Hematopoietic multipotent progenitor cell treated with erythropoietin and hydrocortisone succinate and interleukin-3 and kit ligand, for 8 days (in vitro differentiated cells): ENCODE data around the gene AVP.

Experiments used
- DNase-seq: peaks from one replicate; pipeline ENCODE4 v3.0.0-alpha.2; 2015

AVP gene

DNA sequence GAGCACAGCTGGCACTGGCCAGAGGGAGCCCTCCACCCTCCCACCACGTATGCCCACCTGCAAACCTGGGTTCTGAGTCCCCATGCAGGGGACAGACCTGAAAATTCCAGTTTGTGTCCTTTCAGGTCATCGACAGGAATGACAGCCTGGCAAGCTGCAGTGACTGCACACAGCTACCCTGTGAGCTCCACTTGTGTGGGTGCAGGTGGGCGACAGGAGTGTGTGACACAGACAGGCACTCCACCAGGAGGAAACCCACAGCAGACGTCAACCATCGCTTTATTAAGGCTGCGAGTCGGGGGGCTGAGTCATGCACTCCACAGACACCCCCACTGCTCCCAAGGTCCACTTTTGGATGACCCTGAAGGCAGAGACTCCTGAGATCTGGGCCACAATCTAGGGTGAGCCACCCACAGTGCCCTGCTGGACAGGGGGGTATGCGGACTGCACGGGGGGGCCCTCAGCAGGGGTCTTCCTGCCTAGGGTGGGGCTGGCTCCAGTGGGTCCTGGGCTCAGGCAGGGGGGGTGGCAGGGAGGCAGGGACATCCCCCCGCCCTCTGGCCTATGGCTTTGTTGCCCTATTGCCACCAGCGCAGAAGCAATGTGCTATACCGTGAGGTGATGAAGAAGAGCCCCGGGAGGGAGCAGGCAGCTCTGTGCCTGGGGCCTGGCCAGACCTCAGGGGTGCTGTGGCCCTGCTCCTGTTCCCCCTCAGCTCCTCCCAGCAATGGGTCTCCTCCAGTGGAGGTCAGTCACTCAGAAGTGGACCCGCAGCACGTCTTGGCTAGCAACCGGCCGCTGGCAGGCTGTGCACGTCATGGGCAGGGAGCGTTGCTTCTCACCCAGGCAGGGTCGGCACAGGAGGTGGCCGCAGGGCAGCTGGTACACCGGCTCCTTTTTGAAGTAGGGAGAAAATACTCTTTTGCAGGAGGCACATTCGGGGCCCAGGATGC is 25.1 kb upstream of the AVP start:
- no peak for DNase-seq

DNA sequence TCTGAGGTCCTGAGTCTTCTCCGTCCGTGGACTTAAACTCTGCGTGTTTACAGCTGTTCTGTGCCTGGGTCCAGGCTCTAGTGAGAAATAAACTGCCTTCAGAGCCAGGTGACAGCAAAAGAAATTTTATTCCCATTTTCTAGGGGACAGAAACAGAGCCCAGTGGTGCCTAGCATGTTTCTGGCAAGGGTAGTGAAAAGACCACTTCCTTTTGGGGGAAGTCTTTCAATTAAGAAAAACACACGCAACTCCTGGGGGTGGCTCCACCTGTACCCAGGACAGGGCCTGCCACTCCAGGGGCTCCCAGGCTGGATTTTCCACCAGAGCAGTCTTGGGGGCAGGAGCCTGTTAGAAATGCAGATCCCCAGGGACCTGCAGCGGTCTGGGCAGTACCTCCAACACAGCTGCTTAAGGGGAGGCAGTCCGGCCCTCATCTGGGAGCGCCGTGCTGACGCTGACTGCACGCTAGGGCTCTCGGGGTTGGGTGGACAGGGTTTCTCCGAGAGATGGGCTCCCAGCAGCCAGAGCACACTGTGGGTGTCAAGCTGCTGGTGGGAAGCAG is 23.0 kb upstream of the AVP start:
- no peak for DNase-seq

DNA sequence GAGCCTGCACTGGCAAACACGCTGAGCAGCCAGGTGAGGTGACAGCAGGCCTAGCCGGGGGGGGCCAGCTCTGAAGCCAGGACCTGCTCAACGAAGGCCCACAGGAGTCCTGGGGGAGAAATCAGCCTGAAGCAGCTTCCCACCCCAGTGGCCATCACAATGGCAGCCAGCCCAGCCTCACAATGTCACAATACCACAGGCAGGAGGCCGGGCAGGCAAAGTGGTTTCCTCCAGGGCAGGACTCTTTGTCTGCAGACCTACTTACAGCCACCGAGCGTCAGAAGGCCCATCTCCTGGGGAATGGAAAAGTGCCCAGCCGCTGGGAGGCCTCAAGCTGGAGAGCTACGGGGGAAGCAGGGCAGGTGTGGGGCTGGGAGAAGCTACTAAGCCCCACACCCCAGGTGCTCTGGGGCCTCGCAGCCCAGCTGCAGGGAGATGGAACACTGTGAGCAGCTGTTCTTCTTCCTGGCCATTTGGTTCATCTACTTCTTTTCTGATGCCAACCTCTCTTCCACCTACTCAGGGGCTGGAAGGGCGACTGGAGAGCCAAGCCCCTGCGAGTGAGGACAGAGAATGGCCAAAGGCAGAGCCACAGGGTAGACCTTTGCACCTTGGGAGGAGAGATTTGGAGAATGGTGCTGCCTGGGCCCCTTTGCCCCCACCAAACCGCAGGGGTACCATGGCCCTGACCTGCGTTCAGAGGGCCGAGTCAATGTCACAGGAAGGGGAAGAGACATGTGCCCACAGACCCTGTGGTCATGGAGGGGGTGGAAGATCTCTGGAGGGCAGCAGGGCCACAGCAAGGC is 22.3 kb upstream of the AVP start:
- no peak for DNase-seq

DNA sequence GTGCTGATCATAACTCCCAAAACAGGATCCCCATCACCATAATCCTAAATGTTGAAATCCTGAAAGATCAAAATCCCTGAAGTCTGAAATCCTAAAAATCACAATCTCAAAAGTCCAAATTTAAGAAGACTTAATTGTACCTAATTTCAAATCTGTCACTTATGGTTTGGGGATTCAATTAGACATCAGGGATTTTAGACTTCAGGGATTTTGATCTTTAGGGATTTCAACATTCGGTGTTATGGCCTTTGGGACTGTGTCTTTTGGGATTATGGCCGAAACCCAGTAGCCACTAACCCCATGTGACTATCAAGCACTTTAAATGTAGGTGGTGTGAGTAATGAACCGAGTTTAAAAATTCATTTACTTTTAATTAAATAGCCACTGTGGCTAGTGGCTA is 21.7 kb upstream of the AVP start:
- no peak for DNase-seq

DNA sequence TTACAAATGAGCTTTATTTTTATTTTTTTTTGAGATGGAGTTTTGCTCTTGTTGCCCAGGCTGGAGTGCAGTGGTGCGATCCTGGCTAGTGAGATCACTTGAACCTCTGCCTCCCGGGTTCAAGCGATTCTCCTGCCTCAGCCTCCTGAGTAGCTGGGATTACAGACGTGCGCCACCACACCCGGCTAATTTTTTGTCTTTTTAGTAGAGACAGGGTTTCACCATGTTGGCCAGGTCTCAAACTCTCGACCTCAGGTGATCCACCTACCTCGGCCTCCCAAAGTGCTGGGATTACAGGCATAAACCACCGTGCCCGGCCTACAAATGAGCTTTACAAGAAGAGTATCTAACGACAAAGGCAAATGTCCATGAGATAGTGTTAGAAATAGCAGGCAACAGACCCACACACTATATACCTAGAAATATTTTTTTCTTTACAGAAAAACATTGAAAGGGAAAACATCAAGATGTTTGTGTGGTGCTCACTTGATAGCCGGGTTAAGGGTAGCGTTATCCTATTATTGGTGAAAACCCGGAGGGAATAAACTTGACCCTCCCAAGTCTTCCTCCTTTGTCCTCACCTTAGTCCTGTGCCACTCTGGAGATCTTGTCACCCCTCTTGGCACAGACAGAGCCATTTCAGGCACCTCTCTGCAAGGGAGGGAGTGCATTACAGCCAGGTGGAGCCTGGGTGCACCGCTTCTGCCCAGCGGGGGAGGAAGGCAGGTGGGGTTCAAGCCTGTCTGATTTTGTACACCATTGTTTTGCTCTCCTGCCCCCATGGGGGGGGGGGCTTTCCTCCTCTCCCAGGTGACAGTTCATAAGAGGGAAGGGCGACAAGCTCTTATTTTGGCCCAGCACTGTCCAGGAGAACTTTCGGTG is 21.0 kb upstream of the AVP start:
- DNase-seq = no peak

DNA sequence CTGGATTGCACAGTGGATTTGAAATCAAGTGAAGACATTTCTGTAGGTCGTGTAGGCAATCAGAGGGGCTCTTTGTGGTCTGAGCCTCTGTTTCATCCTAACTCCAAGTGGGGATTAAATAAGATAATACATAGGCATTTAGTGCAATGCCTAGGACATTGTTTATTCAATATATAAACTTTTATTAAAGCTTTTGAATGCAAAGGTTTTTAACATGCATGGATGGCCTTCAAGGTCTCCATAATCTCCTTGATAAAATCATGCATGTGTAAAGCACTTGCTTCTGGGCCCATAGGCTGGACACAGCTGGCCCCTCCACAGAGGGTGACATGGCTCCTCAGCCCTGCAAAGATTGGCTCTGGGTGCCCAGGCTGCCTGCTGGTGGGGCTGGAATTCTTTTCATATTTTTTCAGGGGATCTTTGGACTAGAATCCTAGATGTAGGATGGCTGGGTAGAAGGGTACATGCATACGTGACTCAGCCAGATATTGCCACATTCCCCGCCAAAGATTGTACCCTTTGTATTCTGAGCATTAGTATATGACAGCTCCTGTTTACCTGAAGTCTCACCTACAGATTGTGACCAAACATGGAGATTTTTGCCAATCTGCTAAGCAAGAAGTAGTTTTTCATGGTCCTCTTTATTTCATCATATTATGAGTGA is 19.0 kb upstream of the AVP start:
- no peak for DNase-seq

DNA sequence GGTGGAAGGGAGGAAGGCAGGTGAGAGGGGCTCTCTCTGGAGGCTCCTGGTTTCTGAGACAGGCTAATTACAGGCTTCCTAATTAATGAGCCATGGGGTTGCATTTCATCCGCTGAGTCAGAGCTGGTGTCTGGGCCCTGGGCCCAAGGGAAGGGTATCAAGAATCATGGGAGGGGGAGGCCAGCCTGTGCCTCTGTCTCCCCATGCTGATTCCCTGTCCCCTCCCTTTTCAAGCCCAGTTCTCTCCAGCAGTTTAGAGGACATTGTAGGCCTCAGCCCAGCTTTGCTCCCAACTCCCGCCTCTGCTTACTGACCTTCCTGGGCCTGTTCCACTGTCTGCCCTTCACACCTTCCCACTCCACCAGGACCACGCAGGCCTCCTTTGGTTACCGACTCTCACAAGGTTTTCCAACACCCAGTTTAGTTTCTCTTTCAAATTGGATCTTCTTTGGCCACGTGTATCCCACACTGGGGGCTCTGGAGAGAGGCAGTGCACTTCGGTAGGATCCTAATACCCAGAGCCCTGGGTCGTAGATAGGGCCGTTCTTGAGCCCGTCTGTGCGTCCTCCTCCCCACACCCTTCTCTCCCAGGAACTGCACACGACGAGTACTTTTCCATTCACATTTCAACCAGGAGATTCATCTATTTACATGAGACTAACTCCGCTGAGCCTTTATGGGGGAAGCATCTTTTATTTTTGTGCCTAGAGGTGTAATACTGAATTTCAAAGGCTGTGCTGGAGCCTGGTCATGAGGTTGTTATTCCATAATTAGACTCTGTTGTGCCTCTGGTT is 18.2 kb upstream of the AVP start:
- DNase-seq = no peak

DNA sequence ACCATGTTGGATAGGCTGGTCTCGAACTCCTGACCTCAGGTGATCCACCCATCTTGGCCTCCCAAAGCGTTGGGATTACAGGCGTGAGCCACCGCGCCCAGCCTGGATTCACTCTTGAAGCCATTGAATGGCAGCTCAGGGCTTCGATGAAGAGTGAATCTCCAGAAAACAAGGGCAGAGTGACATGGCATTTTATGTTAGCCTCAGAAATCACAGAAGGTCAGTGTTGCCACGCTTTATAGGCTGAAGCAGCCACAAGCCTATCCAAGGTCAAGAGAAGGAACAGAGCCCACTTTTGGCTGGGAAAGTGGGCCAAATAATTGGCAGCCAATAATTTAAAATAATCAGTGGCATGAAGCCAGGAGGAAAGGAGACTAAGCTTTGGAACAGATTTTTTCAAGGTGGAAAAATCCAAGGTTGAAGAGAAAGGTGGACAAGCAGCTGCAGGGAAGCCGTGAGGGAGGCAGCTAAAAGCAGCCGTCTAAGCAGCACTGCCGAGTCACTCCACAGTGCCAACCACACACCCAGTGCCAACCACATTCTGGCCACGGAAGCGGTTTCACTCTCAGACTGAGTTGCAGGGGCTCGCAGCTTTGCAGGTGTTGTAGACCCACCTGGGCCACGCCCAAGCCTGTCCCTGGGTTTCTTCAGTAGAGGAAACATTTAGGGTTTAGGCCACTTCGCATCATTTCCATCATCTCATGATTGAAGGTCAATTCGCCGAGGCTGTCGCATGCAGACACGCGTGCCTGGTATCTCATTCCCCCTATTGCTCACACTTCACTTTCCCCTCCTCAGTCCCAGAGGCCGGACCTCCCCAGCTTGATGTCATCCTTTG is 17.4 kb upstream of the AVP start:
- peak; percentile 24 for DNase-seq

DNA sequence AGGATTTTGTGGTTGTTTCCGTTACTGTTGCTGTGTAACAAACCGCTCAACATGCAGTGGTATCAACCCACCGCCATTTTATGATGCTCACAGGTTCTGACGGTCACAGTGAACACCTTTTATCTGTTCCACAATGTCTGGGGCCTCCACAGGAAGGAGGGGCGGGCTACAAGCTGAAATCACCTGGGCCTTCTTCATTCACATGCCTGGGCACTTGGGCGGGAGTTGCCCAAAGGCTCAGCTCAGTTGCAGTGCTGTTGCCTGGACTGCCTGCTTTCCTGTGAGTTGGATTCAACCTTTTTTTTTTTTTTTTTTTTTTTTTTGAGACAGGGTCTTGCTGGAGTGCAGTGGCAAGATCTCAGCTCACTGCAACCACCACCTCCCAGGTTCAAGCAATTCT is 16.7 kb upstream of the AVP start:
- DNase-seq = no peak

DNA sequence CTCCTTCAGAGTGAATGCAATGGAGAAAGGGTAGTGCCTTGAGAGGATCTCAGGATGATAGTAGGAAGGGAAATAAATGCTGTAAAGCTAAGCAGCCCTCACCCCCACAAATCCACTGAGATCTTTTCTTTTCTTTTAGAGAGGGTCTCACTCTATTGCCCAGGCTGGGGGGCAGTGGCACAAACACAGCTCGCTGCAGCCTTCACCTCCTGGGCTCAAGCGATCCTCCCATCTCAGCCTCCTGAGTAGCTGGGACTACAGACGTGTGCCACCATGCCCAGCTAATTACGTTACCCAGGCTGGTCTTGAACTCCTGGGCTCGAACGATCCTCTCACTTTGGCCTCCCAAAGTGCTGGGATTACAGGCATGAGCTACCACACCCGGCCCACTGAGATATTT is 16.0 kb upstream of the AVP start:
- no peak for DNase-seq

DNA sequence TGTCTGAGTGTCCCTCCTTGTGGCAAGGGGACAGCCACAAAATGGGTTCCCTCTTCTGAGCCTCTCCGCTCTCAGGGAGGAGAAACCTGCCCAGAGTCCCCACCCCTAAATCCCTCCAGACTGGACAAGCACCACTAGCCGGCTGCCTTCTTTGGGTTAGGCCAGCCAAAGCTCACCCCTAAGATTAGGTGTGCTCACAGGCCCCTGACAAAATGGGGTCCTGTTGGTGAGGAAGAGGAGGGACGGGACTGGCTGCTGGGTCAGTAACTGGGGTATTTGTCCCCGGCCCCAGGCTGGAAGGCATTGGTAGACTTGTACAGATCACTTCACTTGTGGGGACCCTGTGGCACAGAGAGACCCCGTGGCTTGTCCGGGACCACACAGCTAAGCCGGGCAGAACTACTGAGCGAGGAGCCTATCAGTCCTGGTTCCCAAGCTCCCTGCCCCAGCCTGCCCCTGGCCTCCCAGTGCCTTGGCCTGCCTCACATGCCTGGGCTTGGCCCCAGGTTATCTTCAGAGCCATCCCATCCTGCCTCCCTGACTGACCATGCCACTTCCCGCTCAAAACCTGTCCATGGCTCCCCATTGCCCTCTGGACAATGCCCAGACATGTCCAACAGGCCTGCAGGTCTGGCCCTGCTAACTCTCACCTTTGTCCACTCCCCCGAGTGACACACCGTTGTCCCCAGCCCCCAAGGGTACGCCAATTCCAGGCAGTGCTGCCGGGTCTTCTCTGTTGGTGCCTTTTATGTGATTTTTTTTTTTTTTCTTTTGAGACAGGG is 10.5 kb upstream of the AVP start:
- DNase-seq = no peak

DNA sequence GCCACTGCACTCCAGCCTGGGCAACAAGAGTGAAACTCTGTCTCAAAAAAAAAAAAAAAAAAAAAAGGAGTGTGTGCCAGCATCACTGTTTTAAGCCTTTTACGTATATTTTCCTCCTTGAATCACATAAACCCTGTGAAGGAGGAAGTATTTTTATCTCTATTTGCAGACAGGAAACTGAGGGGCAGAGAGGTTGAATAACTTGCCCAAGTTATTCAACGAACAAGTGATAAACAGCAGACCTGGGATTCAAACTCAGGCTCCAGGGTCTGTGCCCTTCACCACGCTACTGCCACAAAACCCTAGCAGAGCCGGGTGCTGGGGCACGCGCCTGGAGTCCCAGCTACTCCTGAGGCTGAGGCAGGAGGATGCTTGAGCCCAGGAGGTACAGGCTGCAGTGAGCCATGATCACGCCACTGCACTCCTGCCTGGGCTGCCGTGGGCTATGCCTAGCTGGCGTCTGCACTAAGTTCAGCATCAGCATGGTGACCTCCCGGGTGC is 9.4 kb upstream of the AVP start:
- DNase-seq = peak; percentile 78

DNA sequence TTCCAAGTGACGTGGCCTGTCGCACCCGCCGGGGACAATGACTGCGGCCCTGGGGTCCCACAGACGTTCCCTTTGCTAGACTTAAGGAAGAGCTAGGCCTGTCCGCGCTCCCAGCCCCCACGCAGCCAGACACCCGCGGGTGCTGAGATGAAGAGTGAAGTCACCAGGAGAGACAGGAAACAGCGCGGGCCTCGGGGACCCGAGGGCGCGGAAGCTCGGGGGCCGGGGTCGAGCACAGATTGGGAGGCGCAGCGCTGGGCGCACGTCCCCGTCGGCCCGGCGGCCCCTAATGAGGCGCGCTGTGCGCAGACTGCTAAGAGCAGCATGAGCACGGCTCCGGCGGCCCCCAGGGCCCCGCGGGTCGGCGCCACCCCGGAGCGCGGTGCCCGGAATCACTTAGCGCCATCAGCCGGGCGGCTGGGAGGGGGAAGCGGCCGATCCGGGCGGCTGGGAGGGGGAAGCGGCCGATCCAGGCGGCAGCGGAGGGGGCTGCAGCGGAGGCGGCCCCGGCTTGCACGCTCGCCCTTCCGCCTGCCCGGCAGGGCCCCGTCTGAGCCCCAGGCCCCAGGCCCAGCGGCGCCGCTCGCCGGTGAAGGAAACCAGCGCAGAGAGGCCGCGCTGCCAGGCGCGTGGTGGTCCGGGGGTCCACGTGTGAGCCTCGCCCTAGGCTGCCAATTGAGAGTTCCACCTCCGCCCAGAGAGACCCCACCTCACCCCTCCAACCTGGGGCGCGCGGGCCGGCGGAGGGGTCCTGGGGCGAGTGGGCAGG is 8.3 kb upstream of the AVP start:
- DNase-seq = no peak

DNA sequence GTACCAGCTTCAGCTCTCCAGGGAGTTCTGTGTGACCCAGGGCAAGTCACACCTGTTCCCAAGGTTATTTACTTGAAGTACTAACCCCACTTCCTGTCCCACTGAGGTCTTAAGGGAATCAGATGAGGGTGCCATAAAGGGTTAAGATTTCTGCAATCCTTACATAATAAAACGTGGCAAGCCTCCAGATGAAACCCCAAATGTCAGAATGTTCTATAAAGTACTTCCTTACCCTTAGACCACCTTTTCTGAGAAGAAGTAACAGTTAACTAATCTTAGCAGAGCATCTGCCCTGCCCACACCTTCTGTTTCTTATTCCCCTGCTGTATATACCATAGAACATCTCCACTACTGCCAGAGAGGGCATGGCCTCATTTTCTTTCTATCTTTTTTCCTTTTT is 6.0 kb upstream of the AVP start:
- DNase-seq = peak; percentile 89

DNA sequence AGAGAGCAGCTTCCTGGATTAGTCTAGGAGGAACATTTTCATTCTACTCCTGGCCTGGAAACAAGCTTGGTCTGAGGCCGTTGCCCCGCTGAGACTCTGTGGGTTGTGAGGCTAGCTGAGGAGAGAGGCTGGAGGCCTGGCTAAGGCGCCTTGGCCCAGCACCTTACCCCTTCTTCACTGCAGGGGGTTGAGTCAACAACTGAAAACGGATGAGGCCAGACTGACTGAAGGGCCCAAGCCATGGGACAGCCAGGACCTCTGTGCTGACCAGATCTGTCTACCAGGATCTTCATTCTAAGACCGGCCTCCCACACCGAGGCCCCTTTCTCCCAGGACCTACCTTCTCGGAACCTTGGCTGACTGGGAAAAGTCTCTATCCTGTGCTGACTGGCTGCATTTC is 3.5 kb upstream of the AVP start:
- no peak for DNase-seq

DNA sequence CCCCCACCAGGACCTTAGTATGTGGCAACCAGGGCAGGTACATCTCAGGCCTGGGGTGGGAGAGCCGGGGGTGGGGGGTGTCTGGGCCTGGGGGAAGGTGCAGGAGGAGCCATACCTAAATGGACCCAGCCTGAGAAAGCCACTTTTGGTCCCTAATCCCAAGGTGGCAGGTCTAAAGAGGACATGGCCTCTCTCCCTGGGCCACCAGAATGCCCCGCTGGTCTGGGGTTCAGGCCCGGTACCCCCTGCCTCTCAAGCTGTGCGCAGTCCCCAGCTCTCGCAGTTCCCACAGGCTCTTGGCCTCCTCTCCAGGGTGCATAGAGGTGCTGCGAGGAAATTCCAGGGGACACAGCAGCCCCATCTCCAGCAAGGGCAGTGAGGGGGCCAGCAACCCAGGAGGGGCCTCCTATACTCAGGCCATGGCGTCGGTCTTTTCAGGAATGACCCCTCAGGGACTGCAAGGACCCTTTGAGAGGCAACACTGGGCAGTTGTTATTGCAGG is 1.1 kb upstream of the AVP start:
- no peak for DNase-seq

DNA sequence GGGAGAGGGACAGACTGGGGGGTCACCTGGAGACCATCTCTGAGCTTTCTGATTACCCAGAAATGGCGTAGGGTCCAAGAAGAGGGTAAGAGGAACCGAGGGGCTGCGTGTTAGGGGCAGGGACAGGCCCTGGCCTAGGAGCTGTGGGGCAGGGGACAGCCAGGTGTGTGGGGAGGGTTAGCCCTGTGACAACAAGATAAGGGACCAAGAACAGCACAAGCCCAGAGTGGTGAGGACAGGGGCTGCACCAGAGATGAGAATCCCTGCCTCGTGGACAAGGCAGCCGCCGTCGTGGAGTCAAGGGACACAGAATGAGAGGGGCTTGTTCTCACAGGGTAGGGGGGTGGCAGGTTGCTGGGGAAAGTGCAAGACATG is 449 bp upstream of the AVP start:
- DNase-seq = no peak
